ENCODE results near the gene RAB6B. TPM values are rescaled to one million over a fixed set of nuclear protein-coding genes. Genes with fewer than 3 reads are reported as not detected.

RAB6B gene
- total RNA-seq, 1 donor: 0.36 TPM

DNA sequence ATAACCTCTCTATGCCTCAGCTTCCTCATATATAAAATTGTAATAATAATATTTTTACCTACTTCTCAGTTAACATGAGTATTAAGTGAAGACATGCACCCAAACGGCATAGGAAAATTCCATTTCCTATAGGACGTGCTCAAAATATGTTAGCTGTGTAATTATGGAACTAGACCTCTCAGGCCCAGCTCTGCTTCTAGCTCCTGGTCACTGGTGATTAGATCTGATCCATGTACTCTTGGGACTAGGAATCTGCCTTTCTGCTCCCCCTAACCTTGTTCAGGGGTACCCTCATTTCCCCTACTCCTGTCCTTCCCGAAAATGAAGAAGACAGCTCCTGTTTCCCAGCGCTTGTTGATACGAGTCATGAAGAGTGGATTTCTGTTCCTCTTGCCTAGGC is 119.8 kb downstream of the RAB6B start:
- no peak overlapping the region for H3K4me3 ChIP-seq (ENCODE audit: low read depth, low read length)
- no peak for TF ChIP-seq CTCF (IDR thresholded peaks at IDR 0.05; ENCODE audit: insufficient read depth, low read length)
- no peak for DNase-seq (ENCODE audit: low read depth)

GRCh38 chr3:133775309-133775708 is 120.4 kb downstream of the RAB6B start:
- H3K4me3 ChIP-seq (ENCODE audit: low read depth, low read length): no peak overlapping the region
- TF ChIP-seq CTCF (IDR thresholded peaks at IDR 0.05; ENCODE audit: insufficient read depth, low read length): no peak
- DNase-seq (ENCODE audit: low read depth): no peak

Other genes with a start within 250 kb of the RAB6B start
- gene TOPBP1, start 233.9 kb downstream of the RAB6B start, total RNA-seq (ENCODE audit: low replicate concordance): 40.9 and 60.3 TPM in 2 replicates
- under 0.01 and 4.0 TPM in 2 replicates for gene TF, start 149.5 kb downstream of the RAB6B start, total RNA-seq (ENCODE audit: low replicate concordance)
- 76.7 and 86.9 TPM in 2 replicates for gene SRPRB, start 90.1 kb downstream of the RAB6B start, total RNA-seq (ENCODE audit: low replicate concordance)
- under 0.01 and 0.16 TPM in 2 replicates for gene SLCO2A1, start 134.0 kb upstream of the RAB6B start, total RNA-seq (ENCODE audit: low replicate concordance)